ENCODE measurements around the gene CDK3. TPM values are rescaled to one million over a fixed set of nuclear protein-coding genes. Genes with fewer than 3 reads are reported as not detected.
A peak's percentile ranks its signal among the peaks of the same experiment; 100 is the strongest.

CDK3 gene
- total and polyA plus RNA-seq, 4 donors: 3.5 to 24.0 (median 5.5) TPM

DNA sequence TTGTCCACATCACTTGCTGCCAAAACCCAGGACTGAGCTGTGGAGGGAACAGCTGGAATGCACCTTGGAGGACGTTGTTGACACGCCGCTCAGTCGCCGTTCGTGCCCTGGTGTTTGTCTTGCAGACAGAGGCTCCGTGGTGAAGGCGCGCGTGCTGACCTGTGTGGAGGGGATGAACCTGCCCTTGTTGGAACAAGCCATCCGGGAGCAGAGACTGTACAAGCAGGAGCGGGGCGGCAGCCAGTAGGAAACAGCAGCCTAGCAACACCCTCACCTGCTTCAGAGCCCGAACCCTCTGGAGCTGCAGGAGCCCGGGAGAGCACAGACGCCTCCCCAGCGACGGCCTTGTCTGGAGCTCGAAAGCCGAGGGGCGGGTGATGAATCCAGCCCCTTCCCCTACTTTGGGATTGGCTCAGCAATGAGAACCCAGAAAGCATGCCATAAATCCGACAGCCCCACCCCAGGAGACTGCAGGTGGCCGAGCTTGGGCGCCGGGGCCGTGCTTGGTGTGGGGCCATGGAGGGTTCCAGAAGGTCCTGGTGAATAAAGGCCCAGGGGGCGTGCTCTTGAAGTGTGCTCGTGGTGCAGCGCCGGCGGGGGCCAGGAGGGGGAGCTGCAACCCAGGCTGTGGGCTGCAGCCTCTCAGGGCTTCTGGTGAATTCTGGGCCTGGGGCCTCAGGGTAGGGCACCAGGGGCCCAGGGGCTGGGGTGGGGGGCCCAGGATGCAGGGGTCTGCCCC is 470 bp upstream of the CDK3 start:
- H3K27ac ChIP-seq (ENCODE audit: low read depth in 1 of 2, low read length in 2 of 2): no peak overlapping the region
- WGBS, 2 donors: 76 to 77% methylated on average over 31 of the region's 31 CpGs

DNA sequence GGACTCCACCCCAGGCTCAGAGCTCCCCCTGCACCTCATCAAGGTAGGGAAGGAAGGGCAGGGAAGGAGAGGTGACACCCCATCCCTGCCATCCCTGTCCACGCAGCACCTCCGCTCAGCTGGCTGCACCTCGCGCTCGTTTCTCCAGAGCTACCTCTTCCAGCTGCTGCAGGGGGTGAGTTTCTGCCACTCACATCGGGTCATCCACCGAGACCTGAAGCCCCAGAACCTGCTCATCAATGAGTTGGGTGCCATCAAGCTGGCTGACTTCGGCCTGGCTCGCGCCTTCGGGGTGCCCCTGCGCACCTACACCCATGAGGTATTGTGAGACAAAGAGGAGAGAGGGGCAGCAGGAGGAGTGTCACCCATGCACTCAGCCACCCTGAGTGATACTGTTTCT is 1.4 kb downstream of the CDK3 start:
- WGBS, 2 donors: 95 to 96% methylated on average over 12 of the region's 12 CpGs
- Histone ChIP-seq H3K27me3 (ENCODE audit: control insufficient read depth in 1 of 2, insufficient read depth in 2 of 2, low read length in 1 of 2) (no peaks in the 10 kb centered on the region), H3K4me1 (ENCODE audit: control insufficient read depth in 1 of 2, insufficient read depth in 2 of 2, low read length in 2 of 2) (no peaks in the 10 kb centered on the region), H3K27ac (ENCODE audit: low read depth in 1 of 2, low read length in 2 of 2) (no peak overlapping the region), H3K9me3 (ENCODE audit: control insufficient read depth, low read length) (no peaks in the 10 kb centered on the region), H3K36me3 (ENCODE audit: control insufficient read depth in 1 of 2, insufficient read depth in 2 of 2, low read length in 1 of 2) (peaks cover 0 to 1% of the 10 kb centered on the region in 2 donors), H3K4me3 (ENCODE audit: low read length in 2 of 2) (no peak overlapping the region)
- ATAC-seq (ENCODE audit: low FRiP score) (no peak), DNase-seq (no peak)
- intact Hi-C loops (cut with DNase I): loop anchor here in 1 of 2 donors (5.0 kb wide), 1 partner anchor 95 kb away; no protein-coding TSS in a partner anchor

More for the DNA sequence above, 470 bp upstream of the CDK3 start:
- Histone ChIP-seq H3K36me3 (ENCODE audit: control insufficient read depth in 1 of 2, insufficient read depth in 2 of 2, low read length in 1 of 2) (peaks cover 0 to 1% of the 10 kb centered on the region in 2 donors), H3K27me3 (ENCODE audit: control insufficient read depth in 1 of 2, insufficient read depth in 2 of 2, low read length in 1 of 2) (no peaks in the 10 kb centered on the region), H3K4me3 (ENCODE audit: low read length in 2 of 2) (no peak overlapping the region), H3K4me1 (ENCODE audit: control insufficient read depth in 1 of 2, insufficient read depth in 2 of 2, low read length in 2 of 2) (no peaks in the 10 kb centered on the region), H3K9me3 (ENCODE audit: control insufficient read depth, low read length) (no peaks in the 10 kb centered on the region)
- no peak for DNase-seq
- intact Hi-C loops (cut with DNase I): loop anchor here in 1 of 2 donors (5.0 kb wide), 1 partner anchor 93 kb away; no protein-coding TSS in a partner anchor
- no peak for ATAC-seq (ENCODE audit: low FRiP score)

DNA sequence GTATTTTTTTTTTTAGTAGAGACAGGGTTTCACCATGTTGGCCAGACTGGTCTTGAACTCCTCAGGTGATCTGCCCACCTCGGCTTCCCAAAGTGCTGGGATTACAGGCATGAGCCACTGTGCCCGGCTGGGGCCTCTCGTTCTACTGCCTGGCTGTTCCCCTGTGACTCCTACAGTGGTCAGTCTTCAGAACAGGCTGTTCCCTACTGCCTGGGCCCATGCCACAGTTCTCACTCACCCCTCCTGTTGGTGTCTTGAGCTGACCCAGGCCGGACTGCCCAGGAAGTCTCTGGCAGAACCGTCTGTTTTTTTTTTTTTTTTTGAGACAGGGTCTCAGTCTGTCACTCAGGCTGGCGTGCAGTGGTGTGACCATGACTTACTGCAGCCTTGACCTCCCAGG is 3.3 kb downstream of the CDK3 start:
- DNase-seq: no peak
- Histone ChIP-seq H3K27ac (ENCODE audit: low read depth in 1 of 2, low read length in 2 of 2) (no peak overlapping the region), H3K4me3 (ENCODE audit: low read length in 2 of 2) (no peak overlapping the region), H3K4me1 (ENCODE audit: control insufficient read depth in 1 of 2, insufficient read depth in 2 of 2, low read length in 2 of 2) (no peaks in the 10 kb centered on the region), H3K36me3 (ENCODE audit: control insufficient read depth in 1 of 2, insufficient read depth in 2 of 2, low read length in 1 of 2) (peaks cover 0 to 1% of the 10 kb centered on the region in 2 donors), H3K9me3 (ENCODE audit: control insufficient read depth, low read length) (no peaks in the 10 kb centered on the region), H3K27me3 (ENCODE audit: control insufficient read depth in 1 of 2, insufficient read depth in 2 of 2, low read length in 1 of 2) (no peaks in the 10 kb centered on the region)
- intact Hi-C loops (cut with DNase I): loop anchor here (2.0 to 5.0 kb wide), 2 partner anchors 97 to 99 kb away; partner anchors contain the start of gene MRPL38 (in 1 of the 2)
- no peak for ATAC-seq (ENCODE audit: low FRiP score)
- WGBS, 2 donors: 46 to 81% methylated on average over 6 of the region's 6 CpGs

DNA sequence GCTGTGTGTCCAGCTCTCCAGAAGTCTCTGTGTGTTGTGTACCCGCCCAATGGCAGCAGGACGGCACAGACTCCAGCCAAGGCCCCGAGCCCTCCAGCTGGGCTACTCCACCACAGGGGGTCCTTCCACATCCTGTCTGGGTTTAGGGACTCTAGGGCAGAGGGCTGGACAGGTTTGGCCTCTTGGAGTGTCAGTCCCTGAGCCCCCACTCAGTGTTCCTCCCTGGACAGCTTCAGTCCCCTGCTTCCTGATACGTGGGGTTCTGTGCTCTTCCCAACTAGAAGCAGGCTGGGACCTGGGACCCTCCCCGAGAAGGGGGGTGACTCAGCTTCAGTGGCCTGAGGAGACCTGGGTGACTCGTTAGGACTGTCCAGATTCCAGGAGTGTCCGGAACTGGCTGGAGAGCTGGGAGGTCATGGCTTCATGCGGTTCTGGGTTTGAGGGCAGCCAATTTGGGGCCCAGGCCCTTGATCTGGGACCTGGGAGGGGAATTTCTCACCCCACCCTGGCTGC is 4.2 kb downstream of the CDK3 start:
- WGBS, 2 donors: 78 to 80% methylated on average over 8 of the region's 8 CpGs
- H3K36me3 ChIP-seq (ENCODE audit: control insufficient read depth in 1 of 2, insufficient read depth in 2 of 2, low read length in 1 of 2): peaks cover 0 to 1% of the 10 kb centered on the region in 2 donors
- ATAC-seq (ENCODE audit: low FRiP score) (no peak), DNase-seq (no peak)
- H3K27ac ChIP-seq (ENCODE audit: low read depth in 1 of 2, low read length in 2 of 2): no peak overlapping the region
- no peaks in the 10 kb centered on the region for H3K27me3 ChIP-seq (ENCODE audit: control insufficient read depth in 1 of 2, insufficient read depth in 2 of 2, low read length in 1 of 2)
- no peak overlapping the region for H3K4me3 ChIP-seq (ENCODE audit: low read length in 2 of 2)
- no peaks in the 10 kb centered on the region for H3K9me3 ChIP-seq (ENCODE audit: control insufficient read depth, low read length)
- intact Hi-C loops (cut with DNase I): loop anchor here (2.0 to 5.0 kb wide), 2 partner anchors 98 to 100 kb away; partner anchors contain the start of gene MRPL38 (in 1 of the 2)
- H3K4me1 ChIP-seq (ENCODE audit: control insufficient read depth in 1 of 2, insufficient read depth in 2 of 2, low read length in 2 of 2): no peaks in the 10 kb centered on the region

DNA sequence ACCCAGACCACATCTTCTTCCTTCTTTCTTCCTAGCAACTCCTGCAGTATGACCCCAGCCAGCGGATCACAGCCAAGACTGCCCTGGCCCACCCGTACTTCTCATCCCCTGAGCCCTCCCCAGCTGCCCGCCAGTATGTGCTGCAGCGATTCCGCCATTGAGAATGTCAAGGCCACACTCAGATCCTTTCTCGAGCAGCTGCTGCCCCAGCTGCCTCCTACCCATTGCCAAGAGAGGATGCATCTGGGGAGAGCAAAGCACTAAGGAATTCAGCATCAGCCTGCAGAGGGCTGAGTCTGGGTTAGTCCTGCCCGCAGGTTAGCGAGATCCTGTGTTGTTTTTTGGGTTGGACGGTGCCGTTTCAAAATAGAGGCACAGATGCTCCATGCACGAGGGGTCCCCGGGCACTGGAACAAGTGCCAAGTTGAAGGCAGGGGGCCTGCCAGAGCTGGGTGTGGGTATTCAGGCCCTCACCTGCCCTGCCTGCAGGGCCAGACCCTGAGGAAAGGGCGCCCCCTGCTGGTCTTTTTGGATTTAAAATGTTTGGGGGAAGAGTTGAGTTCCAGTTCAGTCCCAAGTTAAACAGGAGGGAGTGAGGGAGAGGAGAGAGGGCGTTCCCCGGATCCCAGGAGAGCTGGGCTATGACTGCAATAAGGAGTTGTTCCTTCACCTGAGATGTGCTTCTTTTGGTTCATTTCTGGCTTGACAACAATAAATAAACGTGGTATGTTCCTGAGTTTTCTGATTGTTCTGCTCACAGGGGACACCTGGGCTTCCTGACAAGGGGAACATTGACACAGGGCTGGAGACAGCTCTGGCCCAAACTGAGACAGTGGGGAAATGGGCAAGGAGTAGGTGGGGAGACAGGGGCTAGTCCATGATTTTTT is 4.9 kb downstream of the CDK3 start:
- Histone ChIP-seq H3K36me3 (ENCODE audit: control insufficient read depth in 1 of 2, insufficient read depth in 2 of 2, low read length in 1 of 2) (peaks cover 0 to 1% of the 10 kb centered on the region in 2 donors), H3K4me1 (ENCODE audit: control insufficient read depth in 1 of 2, insufficient read depth in 2 of 2, low read length in 2 of 2) (no peaks in the 10 kb centered on the region), H3K9me3 (ENCODE audit: control insufficient read depth, low read length) (no peaks in the 10 kb centered on the region), H3K27ac (ENCODE audit: low read depth in 1 of 2, low read length in 2 of 2) (no peak overlapping the region), H3K27me3 (ENCODE audit: control insufficient read depth in 1 of 2, insufficient read depth in 2 of 2, low read length in 1 of 2) (no peaks in the 10 kb centered on the region), H3K4me3 (ENCODE audit: low read length in 2 of 2) (no peak overlapping the region)
- DNase-seq (peak; percentile 82 to 89), ATAC-seq (ENCODE audit: low FRiP score) (no peak)
- 64 to 67% methylated on average over 16 of the region's 16 CpGs for WGBS, 2 donors
- intact Hi-C loops (cut with DNase I): loop anchor here in 1 of 2 donors (2.0 kb wide), 1 partner anchor 101 kb away; the partner anchor contains the start of gene MRPL38

DNA sequence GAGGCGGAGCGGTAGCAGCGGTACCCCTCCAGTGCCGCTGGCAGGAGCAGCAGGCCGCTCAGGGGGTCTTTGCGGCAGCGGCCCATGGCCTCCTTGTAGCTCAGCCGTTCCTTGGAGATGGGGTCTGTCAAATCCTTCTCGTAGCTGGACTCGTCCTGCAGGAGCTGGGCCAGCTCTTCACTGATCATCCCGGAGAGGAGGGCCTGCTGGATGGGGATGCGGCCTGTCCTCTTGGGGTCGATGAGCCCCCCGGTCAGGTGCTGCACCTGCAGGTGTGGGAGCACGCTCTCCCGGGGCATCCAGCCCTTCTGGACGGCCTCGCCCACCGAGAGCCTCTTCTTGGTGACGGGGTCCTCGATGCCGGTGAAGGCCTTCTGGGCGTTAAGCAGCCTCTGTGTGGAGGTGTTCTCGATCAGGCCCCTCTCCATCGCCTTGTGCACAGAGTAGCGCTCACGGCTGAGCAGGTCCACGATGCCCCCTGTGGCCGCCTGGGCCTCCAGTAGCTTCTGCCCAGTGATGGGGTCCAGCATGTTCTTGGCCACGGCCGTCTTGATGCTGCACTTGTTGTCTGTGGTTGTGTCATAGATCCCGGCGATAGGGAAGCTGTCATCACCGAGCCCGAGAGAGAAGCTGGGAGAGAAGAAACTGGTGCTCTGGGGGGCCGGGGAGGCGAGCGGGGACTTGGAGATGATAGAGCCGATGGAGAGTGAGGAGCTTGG is 6.6 kb downstream of the CDK3 start:
- Histone ChIP-seq H3K27me3 (ENCODE audit: control insufficient read depth in 1 of 2, insufficient read depth in 2 of 2, low read length in 1 of 2) (no peaks in the 10 kb centered on the region), H3K4me1 (ENCODE audit: control insufficient read depth in 1 of 2, insufficient read depth in 2 of 2, low read length in 2 of 2) (no peaks in the 10 kb centered on the region), H3K36me3 (ENCODE audit: control insufficient read depth in 1 of 2, insufficient read depth in 2 of 2, low read length in 1 of 2) (no peaks in the 10 kb centered on the region), H3K9me3 (ENCODE audit: control insufficient read depth, low read length) (no peaks in the 10 kb centered on the region), H3K27ac (ENCODE audit: low read depth in 1 of 2, low read length in 2 of 2) (no peak overlapping the region), H3K4me3 (ENCODE audit: low read length in 2 of 2) (no peak overlapping the region)
- no peak for DNase-seq
- no peak for ATAC-seq (ENCODE audit: low FRiP score)
- WGBS, 2 donors: 91% methylated on average over 39 of the region's 39 CpGs
- intact Hi-C loops (cut with DNase I): no loop called here

DNA sequence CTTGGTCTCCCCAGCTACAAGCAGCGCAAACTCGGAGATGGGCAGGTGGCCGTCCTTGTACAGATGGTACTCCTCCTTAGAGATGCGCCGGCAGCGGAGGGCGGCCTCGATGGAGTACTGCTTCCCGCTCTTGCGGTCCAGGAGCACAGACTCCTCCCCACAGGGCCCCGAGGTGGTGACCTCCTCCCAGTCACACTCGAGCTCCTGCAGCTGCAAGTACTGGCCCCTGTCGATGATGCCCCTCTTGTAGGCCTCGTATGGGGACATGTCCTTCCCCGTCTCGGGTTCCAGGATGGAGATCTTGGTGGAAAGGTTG is 7.2 kb downstream of the CDK3 start:
- H3K4me1 ChIP-seq (ENCODE audit: control insufficient read depth in 1 of 2, insufficient read depth in 2 of 2, low read length in 2 of 2): no peaks in the 10 kb centered on the region
- H3K27ac ChIP-seq (ENCODE audit: low read depth in 1 of 2, low read length in 2 of 2): no peak overlapping the region
- 83 to 88% methylated on average over 16 of the region's 16 CpGs for WGBS, 2 donors
- no peaks in the 10 kb centered on the region for H3K36me3 ChIP-seq (ENCODE audit: control insufficient read depth in 1 of 2, insufficient read depth in 2 of 2, low read length in 1 of 2)
- no peaks in the 10 kb centered on the region for H3K9me3 ChIP-seq (ENCODE audit: control insufficient read depth, low read length)
- DNase-seq (peak in 1 of 2 donors; percentile 74), ATAC-seq (ENCODE audit: low FRiP score) (no peak)
- no peak overlapping the region for H3K4me3 ChIP-seq (ENCODE audit: low read length in 2 of 2)
- H3K27me3 ChIP-seq (ENCODE audit: control insufficient read depth in 1 of 2, insufficient read depth in 2 of 2, low read length in 1 of 2): no peaks in the 10 kb centered on the region
- intact Hi-C loops (cut with DNase I): no loop called here

DNA sequence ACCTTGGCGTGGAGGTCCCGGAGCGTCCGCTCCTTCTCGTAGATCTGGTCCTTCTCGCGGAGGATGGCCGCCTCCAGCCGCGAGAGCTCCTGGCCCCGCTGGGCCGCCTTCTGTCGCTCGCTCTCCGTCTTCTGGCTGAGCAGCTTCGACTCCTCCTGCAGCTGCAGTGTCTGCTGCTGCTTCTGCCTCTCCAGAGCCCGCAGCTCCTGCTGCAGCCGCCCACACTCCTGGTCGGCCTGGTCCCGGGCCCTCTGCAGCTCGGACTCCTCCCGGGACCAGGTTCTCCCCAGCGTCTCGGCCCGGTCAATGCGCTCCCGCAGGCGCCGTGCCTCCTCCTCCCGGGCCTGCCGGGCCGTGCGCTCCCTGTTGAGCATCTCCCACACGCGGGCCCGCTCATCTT is 7.6 kb downstream of the CDK3 start:
- no peak overlapping the region for H3K27ac ChIP-seq (ENCODE audit: low read depth in 1 of 2, low read length in 2 of 2)
- ATAC-seq (ENCODE audit: low FRiP score) (no peak), DNase-seq (no peak)
- intact Hi-C loops (cut with DNase I): no loop called here
- no peaks in the 10 kb centered on the region for H3K27me3 ChIP-seq (ENCODE audit: control insufficient read depth in 1 of 2, insufficient read depth in 2 of 2, low read length in 1 of 2)
- 93% methylated on average over 36 of the region's 36 CpGs for WGBS, 2 donors
- H3K36me3 ChIP-seq (ENCODE audit: control insufficient read depth in 1 of 2, insufficient read depth in 2 of 2, low read length in 1 of 2): no peaks in the 10 kb centered on the region
- H3K4me1 ChIP-seq (ENCODE audit: control insufficient read depth in 1 of 2, insufficient read depth in 2 of 2, low read length in 2 of 2): no peaks in the 10 kb centered on the region
- no peaks in the 10 kb centered on the region for H3K9me3 ChIP-seq (ENCODE audit: control insufficient read depth, low read length)
- no peak overlapping the region for H3K4me3 ChIP-seq (ENCODE audit: low read length in 2 of 2)

Data from aorta (tissue), 5 donors.